ENCODE results near the gene CDC37.
"Not testable (repeated sequence)": the region's sequence is repeated elsewhere in the genome, so short reads cannot be mapped to it uniquely, and the experiment has no call there.

Gene CDC37

GRCh38 chr19:10389863-10390262 is 13.5 kb downstream of the CDC37 start:
- H3K27ac ChIP-seq, result no peak overlapping the region
- TF ChIP-seq CTCF (conservative IDR thresholded peaks at IDR 0.05), result no peak

GRCh38 chr19:10388957-10389356 is 14.4 kb downstream of the CDC37 start:
- peak; percentile 82 for TF ChIP-seq CTCF (conservative IDR thresholded peaks at IDR 0.05)
- no peak overlapping the region for H3K27ac ChIP-seq

- no peak overlapping the region for H3K27ac ChIP-seq
- no peak for TF ChIP-seq CTCF (conservative IDR thresholded peaks at IDR 0.05)
Observed at GRCh38 chr19:10384580-10384979, 18.8 kb downstream of the CDC37 start.

GRCh38 chr19:10383223-10383499 is 20.2 kb downstream of the CDC37 start:
- not testable (repeated sequence) for H3K27ac ChIP-seq

- peak within 1 kb of the TSS; percentile 71 for H3K27ac ChIP-seq
- TF ChIP-seq CTCF (conservative IDR thresholded peaks at IDR 0.05), result no peak
Observed at GRCh38 chr19:10380313-10381102, 22.8 kb downstream of the CDC37 start, which contains the start of gene TYK2. TSS of gene TYK2 (minus strand) at chr19:10380572. CDS start at chr19:10378406, 2,166 bp downstream.

- peak overlapping the region; percentile 71; the same call in 1 of the 2 replicates for H3K27ac ChIP-seq
Observed at GRCh38 chr19:10379880-10380312, 23.4 kb downstream of the CDC37 start.

GRCh38 chr19:10378124-10378523 is 25.2 kb downstream of the CDC37 start:
- no peak overlapping the region for H3K27ac ChIP-seq
- no peak for TF ChIP-seq CTCF (conservative IDR thresholded peaks at IDR 0.05)

More at GRCh38 chr19:10379880-10380312, 23.4 kb downstream of the CDC37 start:
- no peak for TF ChIP-seq CTCF (conservative IDR thresholded peaks at IDR 0.05)

GRCh38 chr19:10377140-10377640 is 26.2 kb downstream of the CDC37 start:
- H3K27ac ChIP-seq, result not testable (repeated sequence)

All from VCaP (cell line).